ENCODE data around the gene HPS3.

Gene HPS3

GRCh38 chr3:149120051-149120972, 9.1 kb upstream of the HPS3 start:
- DNase-seq: peak; percentile 79

GRCh38 chr3:149122721-149123578, 6.5 kb upstream of the HPS3 start:
- DNase-seq: no peak

- DNase-seq: no peak
Measured at GRCh38 chr3:149128821-149129220, 617 bp upstream of the HPS3 start.

- DNase-seq: no peak
Measured at GRCh38 chr3:149131589-149131988, 2.2 kb downstream of the HPS3 start.

GRCh38 chr3:149134575-149134974, 5.1 kb downstream of the HPS3 start:
- DNase-seq: peak; percentile 61

GRCh38 chr3:149142682-149143081, 13.2 kb downstream of the HPS3 start:
- no peak for DNase-seq

- no peak for DNase-seq
Measured at GRCh38 chr3:149145356-149145755, 15.9 kb downstream of the HPS3 start.

GRCh38 chr3:149145974-149146373, 16.5 kb downstream of the HPS3 start:
- no peak for DNase-seq

GRCh38 chr3:149150436-149150835, 21.0 kb downstream of the HPS3 start:
- no peak for DNase-seq

GRCh38 chr3:149151843-149152242, 22.4 kb downstream of the HPS3 start:
- DNase-seq: no peak

GRCh38 chr3:149152420-149152819, 23.0 kb downstream of the HPS3 start:
- no peak for DNase-seq

DNA sequence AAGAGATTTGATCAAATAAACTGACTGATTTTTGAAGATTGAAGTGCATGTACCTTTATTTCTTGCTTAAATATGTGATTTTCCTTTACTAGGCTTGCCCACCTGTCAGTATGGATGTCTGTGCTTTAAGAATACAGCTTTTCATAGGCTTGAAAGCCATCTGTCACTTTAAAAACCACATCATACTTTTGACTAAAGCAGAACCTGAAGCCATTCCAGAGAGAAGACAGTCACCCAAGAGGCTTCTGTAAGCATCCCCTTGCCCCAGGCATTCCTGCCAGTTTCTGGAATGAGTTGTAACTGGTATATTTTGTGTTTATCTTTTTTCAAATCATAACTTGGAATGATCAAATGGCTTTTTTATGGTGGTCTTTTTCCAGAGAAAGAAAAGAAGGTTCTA, 24.0 kb downstream of the HPS3 start:
- DNase-seq: no peak

GRCh38 chr3:149160754-149161300, 31.4 kb downstream of the HPS3 start:
- DNase-seq: no peak

GRCh38 chr3:149162007-149162406, 32.6 kb downstream of the HPS3 start:
- no peak for DNase-seq

DNA sequence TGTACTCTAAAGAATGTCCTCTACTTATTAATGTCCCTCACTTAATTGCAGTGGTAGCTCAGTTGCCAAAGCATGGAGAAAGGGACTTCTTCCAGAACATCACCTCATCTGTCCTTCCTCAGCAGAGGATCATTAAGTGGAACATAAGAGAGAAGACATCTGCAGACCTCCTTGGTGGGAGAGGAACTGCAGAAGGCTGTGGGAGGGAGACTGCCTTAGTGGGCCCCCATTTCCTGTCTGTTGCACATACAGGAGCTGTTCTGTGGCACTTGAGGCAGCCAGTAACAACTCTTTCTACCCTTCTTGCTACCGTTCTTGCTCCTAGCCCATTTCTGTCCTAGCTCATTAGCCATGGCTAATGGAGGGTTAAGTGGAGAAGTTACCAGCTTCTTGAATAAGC, 33.6 kb downstream of the HPS3 start:
- no peak for DNase-seq

- DNase-seq: peak; percentile 65
Measured at GRCh38 chr3:149167898-149168297, 38.5 kb downstream of the HPS3 start.

DNA sequence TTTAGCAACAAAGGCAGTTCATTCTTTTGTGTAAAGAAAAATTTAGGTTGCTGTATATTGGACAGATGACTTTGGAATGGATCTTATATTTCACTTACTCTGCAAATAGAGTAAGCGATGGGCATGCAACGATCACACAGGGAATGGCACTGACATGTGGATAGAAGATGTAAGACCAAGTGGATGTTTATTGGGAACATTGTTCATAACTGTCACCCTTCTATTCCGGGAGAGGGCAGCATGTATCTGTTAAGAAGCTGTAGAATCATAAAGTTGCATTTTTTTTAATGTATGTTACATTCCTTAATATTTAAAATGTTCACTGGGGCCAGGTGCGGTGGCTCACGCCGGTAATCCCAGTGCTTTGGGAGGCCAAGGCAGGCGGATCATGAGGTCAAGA, 41.2 kb downstream of the HPS3 start:
- DNase-seq: no peak

DNA sequence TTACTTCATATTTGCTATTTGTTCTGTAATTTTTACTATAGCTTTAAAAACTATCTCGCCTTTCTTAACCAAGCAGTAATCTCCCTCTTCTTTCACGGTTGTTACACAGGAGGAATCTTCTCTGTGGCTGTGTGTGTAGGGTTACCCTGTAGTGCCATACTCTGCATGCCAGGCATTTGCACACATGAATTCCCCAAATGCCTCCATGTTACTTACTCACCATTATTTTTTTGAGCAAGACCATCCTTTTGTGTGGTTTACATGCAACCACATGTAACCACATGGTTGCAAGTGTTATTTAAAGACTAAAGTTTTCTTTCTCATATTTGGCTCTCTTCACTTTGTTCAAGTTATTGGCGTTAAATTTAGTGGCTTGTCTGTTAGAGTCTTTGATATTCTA, 45.5 kb downstream of the HPS3 start:
- no peak for DNase-seq

DNA sequence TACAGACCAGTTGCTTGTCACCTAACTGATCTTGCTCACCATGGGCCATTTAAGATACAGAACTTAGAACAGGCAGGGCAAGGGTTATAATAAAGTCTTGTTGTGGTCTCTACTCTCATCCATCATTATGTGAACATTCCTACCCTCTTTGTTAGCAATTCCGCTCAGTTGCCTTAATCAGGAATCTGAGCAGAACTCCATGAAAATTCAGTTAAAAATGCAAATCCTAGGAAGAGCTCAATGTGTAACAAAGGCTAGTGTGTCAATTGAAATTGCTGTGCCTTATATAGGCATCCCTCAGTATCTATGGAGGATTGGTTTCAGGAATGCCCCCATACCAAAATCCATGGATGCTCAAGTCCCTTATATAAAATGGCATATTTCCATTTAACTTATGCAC, 47.7 kb downstream of the HPS3 start:
- DNase-seq: no peak

GRCh38 chr3:149179220-149179619, 49.8 kb downstream of the HPS3 start:
- no peak for DNase-seq

DNA sequence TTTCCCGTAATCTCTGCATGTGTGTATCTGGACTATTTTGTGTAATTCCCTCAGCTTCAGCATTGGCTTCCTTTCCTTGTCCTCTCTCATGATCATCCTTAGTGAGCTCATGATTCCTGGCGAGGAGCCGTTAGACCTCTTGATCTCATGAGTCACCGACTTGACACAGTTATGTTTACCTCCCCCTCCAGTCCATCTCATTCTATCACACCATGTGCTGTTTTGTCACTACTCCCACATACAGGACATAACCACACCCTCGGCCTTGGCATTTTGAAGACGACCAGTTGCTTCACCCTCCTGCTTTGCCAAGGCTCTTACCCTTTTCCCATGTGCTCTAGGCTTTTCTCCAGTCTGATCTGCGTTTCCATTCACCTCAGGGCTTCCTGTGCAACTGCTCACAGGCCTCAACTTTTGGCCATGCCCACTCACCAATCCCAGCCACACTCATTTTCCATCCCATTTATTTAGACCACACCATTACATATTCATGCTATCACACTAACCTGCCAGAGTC, 50.7 kb downstream of the HPS3 start:
- no peak for DNase-seq

- DNase-seq: no peak
Measured at GRCh38 chr3:149181182-149181581, 51.7 kb downstream of the HPS3 start.

DNA sequence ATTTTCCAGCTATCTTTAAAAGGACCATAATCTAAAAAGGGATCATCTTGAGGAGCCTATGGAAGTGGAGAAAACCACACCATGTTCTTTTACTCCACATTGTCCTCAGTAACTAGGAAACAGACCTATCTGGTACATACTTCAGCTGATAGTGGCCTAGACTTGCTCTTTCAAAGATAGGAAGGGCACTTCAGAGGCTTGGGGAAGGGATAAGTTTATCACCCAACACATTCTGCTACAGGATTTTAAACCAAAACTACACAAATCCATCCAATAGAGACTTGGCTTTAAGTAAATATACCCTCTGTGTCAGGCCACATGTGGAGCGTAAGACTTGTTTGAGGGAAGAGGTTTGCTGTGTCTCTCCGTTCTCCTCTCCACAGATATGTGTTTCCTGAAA, 56.8 kb downstream of the HPS3 start:
- DNase-seq: no peak
